Measurements from ENCODE around the gene PDE4D.
"Not testable (repeated sequence)": the region's sequence is repeated elsewhere in the genome, so short reads cannot be mapped to it uniquely, and the experiment has no call there.

The PDE4D gene

GRCh38 chr5:59693492-59694309 lies 199.8 kb downstream of the PDE4D start:
- DNase-seq, result no peak

GRCh38 chr5:59685793-59686192 lies 207.7 kb downstream of the PDE4D start:
- no peak for DNase-seq

GRCh38 chr5:59685191-59685530 lies 208.4 kb downstream of the PDE4D start:
- DNase-seq, result no peak

- no peak for DNase-seq
These were observed 208.9 kb downstream of the PDE4D start for GRCh38 chr5:59684388-59685190.

- DNase-seq, result no peak
These were observed 210.2 kb downstream of the PDE4D start for GRCh38 chr5:59683311-59683710.

- DNase-seq, result no peak
These were observed 211.0 kb downstream of the PDE4D start for GRCh38 chr5:59682542-59682941.

GRCh38 chr5:59678943-59679342 lies 214.6 kb downstream of the PDE4D start:
- no peak for DNase-seq

- no peak for DNase-seq
These were observed 218.8 kb downstream of the PDE4D start for GRCh38 chr5:59674763-59675162.

- peak; percentile 6 for DNase-seq
These were observed 220.0 kb downstream of the PDE4D start for GRCh38 chr5:59673438-59674058.

- no peak for DNase-seq
These were observed 227.0 kb downstream of the PDE4D start for GRCh38 chr5:59666440-59667068.

GRCh38 chr5:59665832-59666203 lies 227.7 kb downstream of the PDE4D start:
- not testable (repeated sequence) for DNase-seq

GRCh38 chr5:59665086-59665831 lies 228.3 kb downstream of the PDE4D start:
- no peak for DNase-seq

GRCh38 chr5:59661954-59662615 lies 231.4 kb downstream of the PDE4D start:
- DNase-seq, result no peak

GRCh38 chr5:59661311-59661710 lies 232.2 kb downstream of the PDE4D start:
- no peak for DNase-seq

GRCh38 chr5:59660737-59661136 lies 232.8 kb downstream of the PDE4D start:
- no peak for DNase-seq

- no peak for DNase-seq
These were observed 236.9 kb downstream of the PDE4D start for GRCh38 chr5:59656351-59657254.

- no peak for DNase-seq
These were observed 237.7 kb downstream of the PDE4D start for GRCh38 chr5:59655693-59656309.

- DNase-seq, result no peak
These were observed 238.8 kb downstream of the PDE4D start for GRCh38 chr5:59654691-59655090.

- no peak for DNase-seq
These were observed 241.1 kb downstream of the PDE4D start for GRCh38 chr5:59652449-59652848.
